Uterus (tissue), 2 donors: ENCODE measurements around the gene NFIA.

ENCODE experiments used
- CTCF ChIP-seq, 4 experiments: fragments of 200-600 bp in 2 of 4; fragments of 450-650 bp in 2 of 4; sonication (generic) in 2 of 4; IDR thresholded peaks; one replicate each; pipeline ENCODE4 v1.5.1; 2016 to 2019; ENCODE audit warnings: antibody characterized with exemption in 4 of 4, mild to moderate bottlenecking in 2 of 4, moderate library complexity in 1 of 4
- POLR2A ChIP-seq, 2 donors: fragments of 450-650 bp; IDR thresholded peaks; one replicate each; pipeline ENCODE4 v1.6.1; 2016; ENCODE audit warnings: antibody characterized with exemption in 2 of 2, mild to moderate bottlenecking in 1 of 2, moderate library complexity in 1 of 2

GRCh38 chr1:61255358-61255703 lies 173.0 kb downstream of the NFIA start:
- TF ChIP-seq CTCF (IDR thresholded peaks at IDR 0.05): no peak
- TF ChIP-seq POLR2A (IDR thresholded peaks at IDR 0.05): no peak
